Glomerular endothelial cell (primary cell): ENCODE measurements around the gene HMGB1. TPM values are rescaled to one million over a fixed set of nuclear protein-coding genes. Genes with fewer than 3 reads are reported as not detected.

Experiments
- DNase-seq: peaks from one replicate; pipeline ENCODE4 v3.0.0-alpha.2; 2011; ENCODE audit warnings: low read depth, low spot score; ENCODE audit errors: extremely low read depth
- total RNA-seq: library from RNA; depleted of rRNA; stranded (reverse); fragments of >200 nt; gene quantifications from 2 replicates; pipeline ENCODE4 v1.2.3, GENCODE V29; 2015

Gene HMGB1
- total RNA-seq: 298 and 383 TPM in 2 replicates

GRCh38 chr13:30465593-30466357 lies at the start of gene HMGB1:
TSS of gene HMGB1 (minus strand) at chr13:30465936. CDS start at chr13:30463680, 2,256 bp downstream.
- peak; percentile 92 for DNase-seq

GRCh38 chr13:30510811-30511371 lies 45.2 kb upstream of the HMGB1 start:
- no peak for DNase-seq

- DNase-seq: no peak
These were observed 44.4 kb upstream of the HMGB1 start for GRCh38 chr13:30510091-30510490.

GRCh38 chr13:30509254-30510050 lies 43.7 kb upstream of the HMGB1 start:
- no peak for DNase-seq

DNA sequence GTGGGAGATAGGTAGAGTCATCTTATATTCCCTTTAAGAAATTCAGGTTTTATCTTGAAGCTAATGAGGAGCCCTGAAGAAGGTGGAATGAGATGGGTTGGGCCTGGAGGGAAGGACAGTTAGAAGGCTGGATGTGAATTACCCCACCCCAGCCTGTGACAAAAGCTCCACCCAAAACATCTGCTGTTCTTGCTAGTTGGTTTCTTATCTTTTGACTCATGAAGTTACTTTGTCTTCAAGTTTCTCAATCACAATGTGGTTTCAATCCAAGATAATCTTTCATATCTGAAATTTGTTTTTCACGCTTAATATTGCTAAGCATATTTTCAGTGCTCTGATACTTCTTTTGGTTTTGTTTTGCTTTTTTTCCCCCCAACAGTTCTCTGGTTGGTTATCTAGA lies 38.3 kb upstream of the HMGB1 start:
- no peak for DNase-seq

- DNase-seq: no peak
These were observed 36.5 kb upstream of the HMGB1 start for GRCh38 chr13:30502237-30502636.

DNA sequence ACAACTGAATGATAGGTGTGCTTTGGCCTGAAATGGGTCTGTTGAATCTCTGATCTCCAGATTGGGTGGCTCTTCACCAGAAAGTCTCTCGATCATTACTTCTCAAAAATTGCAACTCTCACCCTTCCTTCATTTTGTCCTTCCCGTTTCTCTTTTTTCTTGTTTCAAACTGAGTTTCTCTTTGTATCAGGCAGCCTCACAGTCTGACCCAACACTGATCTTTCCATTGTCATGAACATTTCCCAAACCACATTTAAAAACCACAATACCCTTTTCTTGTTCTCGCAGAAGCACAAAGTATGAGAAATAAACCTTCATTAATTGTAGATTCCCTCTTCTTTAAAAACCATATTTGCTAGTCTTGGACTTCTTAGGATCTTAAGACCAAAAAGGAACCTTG lies 33.6 kb upstream of the HMGB1 start:
- DNase-seq: no peak

GRCh38 chr13:30496147-30496546 lies 30.4 kb upstream of the HMGB1 start:
- no peak for DNase-seq

- DNase-seq: no peak
These were observed 30.0 kb upstream of the HMGB1 start for GRCh38 chr13:30495746-30496145.

GRCh38 chr13:30493658-30494381 lies 28.1 kb upstream of the HMGB1 start:
- no peak for DNase-seq

- DNase-seq: no peak
These were observed 21.3 kb upstream of the HMGB1 start for GRCh38 chr13:30487075-30487470.

GRCh38 chr13:30486230-30487074 lies 20.7 kb upstream of the HMGB1 start:
- no peak for DNase-seq

- no peak for DNase-seq
These were observed 15.6 kb upstream of the HMGB1 start for GRCh38 chr13:30481241-30481760.

DNA sequence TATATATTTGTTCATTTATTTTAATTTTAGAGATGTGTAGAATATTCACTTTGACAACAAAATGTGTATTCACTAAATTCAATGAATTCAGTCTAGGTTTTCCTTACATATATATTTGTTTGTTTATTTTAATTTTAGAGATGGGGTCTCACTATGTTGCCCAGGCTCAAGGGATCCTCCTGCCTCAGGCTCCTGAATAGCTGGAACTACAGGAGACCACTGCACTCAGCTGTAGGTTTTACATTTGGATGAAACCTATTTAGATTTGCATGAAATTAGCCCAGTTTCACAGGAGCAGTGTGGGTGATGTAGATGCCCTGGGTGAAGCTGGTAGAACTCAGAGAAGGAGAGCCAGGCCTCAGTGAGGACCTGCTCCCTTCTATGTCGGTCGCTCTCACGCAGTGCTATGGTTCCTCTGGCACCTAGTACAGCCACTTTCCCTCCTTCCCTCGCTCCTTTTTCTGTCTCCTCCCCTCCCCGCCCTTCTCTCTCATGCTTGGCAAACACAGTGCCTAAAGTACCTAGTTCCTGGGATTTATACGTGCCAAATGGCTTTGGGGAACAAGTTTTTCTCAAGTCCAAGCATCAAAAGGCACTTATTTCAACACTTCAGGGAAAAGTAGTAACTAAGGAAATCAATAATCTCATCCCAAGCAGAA lies 14.7 kb upstream of the HMGB1 start:
- DNase-seq: no peak

DNA sequence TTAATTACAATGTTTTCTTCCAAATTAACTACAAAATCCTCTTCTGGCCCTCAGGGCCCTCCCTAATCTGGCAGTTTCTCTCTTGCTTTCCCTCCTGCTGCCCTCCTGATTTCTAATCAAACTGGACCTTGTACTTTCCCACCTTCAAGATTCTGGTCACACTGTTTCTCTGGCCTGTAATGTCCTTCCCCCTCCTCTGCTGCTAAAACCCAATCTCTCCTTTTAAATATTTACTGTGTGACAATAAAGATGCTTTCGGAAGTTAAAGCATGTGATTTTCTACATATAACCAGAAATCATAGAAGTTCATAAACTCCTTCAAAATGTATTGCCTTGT lies 14.1 kb upstream of the HMGB1 start:
- no peak for DNase-seq

GRCh38 chr13:30479154-30479882 lies 13.6 kb upstream of the HMGB1 start:
- no peak for DNase-seq

DNA sequence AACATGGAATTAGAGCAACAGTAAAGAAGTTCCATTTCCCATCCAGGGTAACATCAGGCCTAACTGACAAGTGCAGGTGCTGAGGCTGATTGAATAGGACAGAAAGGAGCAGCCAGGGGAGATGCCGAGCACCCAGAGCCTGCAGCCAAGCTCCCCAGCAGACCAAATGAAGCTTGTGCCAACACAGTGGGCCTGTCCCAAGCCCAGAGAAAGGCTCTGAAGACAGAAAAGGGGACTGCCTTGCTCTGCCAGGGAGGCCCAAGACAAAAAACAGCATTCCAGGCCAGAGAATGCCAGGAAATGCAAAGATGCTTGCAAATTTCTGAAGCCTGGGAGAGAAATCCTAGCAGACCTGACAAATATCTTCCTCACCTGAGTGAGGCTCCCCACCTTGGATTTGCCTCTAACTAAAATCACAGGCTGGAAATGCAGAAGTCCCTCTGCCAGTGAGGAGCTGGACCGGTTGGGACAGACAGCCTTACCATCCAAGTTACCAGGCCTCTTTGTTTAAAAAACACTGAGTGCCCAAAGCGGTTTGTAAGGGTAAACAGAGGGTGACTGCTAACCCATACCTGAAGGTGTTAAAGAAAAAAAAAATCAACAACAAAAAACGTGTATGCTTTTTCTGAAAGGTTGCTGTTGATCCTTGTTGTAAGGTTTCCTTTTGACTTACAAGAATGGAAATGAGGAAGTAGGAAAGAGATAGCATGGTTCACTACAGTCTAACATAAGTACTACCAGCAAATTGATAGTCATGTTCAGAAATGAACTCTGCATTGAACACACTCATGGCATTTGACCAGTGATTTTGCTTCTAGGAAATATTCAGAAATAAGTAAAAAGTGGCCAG lies 11.8 kb upstream of the HMGB1 start:
- DNase-seq: no peak

DNA sequence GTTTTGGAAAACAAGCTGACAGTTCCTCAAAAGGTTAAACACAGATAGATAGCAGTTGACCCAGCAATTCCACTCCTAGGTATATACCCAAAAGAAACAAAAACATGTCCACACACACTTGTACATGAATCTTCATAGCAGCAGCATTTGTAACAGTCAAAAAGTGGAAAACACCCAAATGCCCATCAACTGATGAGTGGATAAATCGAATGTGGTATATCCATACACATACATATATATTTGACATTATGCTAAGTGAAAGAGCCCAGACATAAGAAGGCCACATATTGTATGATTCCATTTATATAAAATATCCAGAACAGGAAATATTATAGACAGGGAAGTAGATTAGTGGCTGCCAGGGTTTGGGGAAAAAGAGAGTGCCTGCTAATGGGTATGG lies 7.9 kb upstream of the HMGB1 start:
- no peak for DNase-seq
